HCT116 (cell line): ENCODE data around the gene WFDC8.
"Not testable (repeated sequence)": the region's sequence is repeated elsewhere in the genome, so short reads cannot be mapped to it uniquely, and the experiment has no call there.

Experiments
- CTCF ChIP-seq, 3 experiments: fragments of 200-600 bp in 1 of 3; sonication (generic) in 1 of 3; IDR thresholded peaks in 2 of 3; conservative IDR thresholded peaks in 1 of 3; 2 replicates each; pipeline ENCODE4 v1.5.1; 2012 to 2017; ENCODE audit warnings: low read depth in 2 of 3, low read length in 2 of 3, antibody characterized with exemption in 1 of 3, borderline replicate concordance in 1 of 3, control low read depth in 1 of 3, mild to moderate bottlenecking in 1 of 3, mixed read lengths in 1 of 3, mixed run types in 1 of 3, moderate library complexity in 1 of 3; ENCODE audit not compliant: insufficient read depth in 1 of 3
- EZH2 ChIP-seq: fragments of 200-600 bp; sonication (generic); IDR thresholded peaks from 2 replicates; pipeline ENCODE4 v1.6.1; 2017; ENCODE audit warnings: antibody characterized with exemption, mixed run types
- RAD21 ChIP-seq: IDR thresholded peaks from 2 replicates; pipeline ENCODE4 v1.6.1; 2012; ENCODE audit warnings: low read depth, mild to moderate bottlenecking

DNA sequence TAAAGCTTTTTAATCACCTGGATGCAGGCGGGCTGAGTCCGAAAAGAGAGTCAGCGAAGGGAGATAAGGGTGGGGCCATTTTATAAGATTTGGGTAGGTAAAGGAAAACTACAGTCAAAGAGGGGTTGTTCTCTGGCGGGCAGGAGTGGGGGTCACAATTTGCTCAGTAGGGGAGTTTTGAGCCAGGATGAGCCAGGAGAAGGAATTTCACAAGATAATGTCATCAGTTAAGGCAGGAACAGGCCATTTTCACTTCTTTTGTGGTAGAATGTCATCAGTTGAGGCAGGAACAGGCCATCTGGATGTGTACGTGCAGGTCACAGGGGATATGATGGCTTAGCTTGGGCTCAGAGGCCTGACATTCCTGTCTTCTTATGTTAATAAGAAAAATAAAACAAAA is 5.2 kb upstream of the WFDC8 start:
- TF ChIP-seq RAD21; CTCF (IDR thresholded peaks at IDR 0.05 in 2 of 3, conservative IDR thresholded peaks at IDR 0.05 in 1 of 3; ENCODE audit: borderline replicate concordance in 1 of 3, insufficient read depth in 1 of 3, low read depth in 2 of 3, low read length in 2 of 3); EZH2: not testable (repeated sequence)
